WI38 (cell line): Measurements from ENCODE around the gene RBMS3.

Experiments
- H3K4me3 ChIP-seq: 2 replicates; pipeline ENCODE4 v1.5.1; 2011; ENCODE audit warnings: low read depth, mild to moderate bottlenecking, control low read depth, low read length
- CTCF ChIP-seq: IDR thresholded peaks from 2 replicates; pipeline ENCODE4 v1.5.1; 2012; ENCODE audit warnings: low read depth, mild to moderate bottlenecking, control low read depth, low read length

The RBMS3 gene

DNA sequence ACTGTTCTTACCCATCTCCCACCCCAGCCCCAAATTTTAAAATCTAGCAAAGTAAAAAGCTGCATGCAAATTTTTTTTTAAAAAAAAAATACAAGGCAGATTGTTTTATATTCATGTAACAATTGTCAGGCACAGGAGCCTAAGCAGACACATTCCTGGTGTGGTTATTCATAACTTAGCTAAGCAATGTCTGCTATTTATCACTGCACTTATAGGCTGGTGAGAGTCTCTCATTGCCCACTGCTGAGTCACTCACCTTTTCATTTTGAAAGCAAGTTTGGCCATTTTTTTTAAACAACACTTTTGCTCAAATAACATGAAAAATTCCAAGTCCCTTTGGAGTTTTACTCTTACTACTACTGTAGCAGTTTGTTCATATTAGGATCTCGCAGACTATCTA lies 413.9 kb downstream of the RBMS3 start:
- no peak for TF ChIP-seq CTCF
- no peak overlapping the region for H3K4me3 ChIP-seq

GRCh38 chr3:29695201-29695600 lies 414.3 kb downstream of the RBMS3 start:
- TF ChIP-seq CTCF: no peak
- peak overlapping the region; percentile 5; the same call in 1 of the 2 replicates for H3K4me3 ChIP-seq

- no peak for TF ChIP-seq CTCF
- peak overlapping the region; percentile 1; the same call in 1 of the 2 replicates for H3K4me3 ChIP-seq
These were observed 414.9 kb downstream of the RBMS3 start for GRCh38 chr3:29695643-29696198.

GRCh38 chr3:29696311-29696710 lies 415.4 kb downstream of the RBMS3 start:
- TF ChIP-seq CTCF: no peak
- no peak overlapping the region for H3K4me3 ChIP-seq

DNA sequence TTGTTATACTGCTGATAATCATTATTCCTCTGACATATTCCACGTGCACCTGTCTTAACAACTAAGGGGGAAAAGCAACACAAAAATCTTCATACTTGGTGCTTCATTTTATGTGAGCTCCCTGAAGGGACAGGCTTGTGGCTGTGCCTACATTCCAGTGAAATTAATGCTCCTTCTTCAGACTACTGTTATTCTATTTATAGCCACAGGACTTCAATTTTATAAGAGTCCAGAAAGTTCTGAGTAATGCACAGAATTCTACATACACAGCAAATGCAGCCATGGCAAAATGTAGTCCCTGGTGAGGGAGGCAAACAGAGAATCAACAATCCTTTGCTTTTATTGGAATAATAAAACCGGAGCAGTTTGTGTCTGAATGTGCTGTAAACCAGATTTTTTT lies 417.1 kb downstream of the RBMS3 start:
- TF ChIP-seq CTCF: no peak
- no peak overlapping the region for H3K4me3 ChIP-seq

DNA sequence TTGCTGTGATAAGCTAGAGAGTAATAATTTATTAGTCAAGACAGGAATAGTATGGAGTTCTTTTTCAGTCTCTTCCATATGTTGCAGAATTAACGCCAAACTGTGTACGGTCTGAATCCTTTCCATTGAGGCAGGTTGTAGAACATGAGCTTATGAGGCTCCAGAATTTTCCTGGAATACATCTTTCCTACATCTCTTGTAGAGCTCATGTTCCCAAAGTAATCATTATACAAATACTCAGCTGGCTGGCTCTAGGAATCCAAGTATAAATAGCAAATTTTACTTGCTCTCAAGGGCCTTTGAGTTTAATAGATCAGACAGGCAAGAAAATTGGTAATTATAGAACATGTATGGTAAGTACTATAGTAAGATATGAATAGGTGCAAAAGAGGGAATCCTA lies 419.4 kb downstream of the RBMS3 start:
- no peak overlapping the region for H3K4me3 ChIP-seq
- TF ChIP-seq CTCF: no peak

DNA sequence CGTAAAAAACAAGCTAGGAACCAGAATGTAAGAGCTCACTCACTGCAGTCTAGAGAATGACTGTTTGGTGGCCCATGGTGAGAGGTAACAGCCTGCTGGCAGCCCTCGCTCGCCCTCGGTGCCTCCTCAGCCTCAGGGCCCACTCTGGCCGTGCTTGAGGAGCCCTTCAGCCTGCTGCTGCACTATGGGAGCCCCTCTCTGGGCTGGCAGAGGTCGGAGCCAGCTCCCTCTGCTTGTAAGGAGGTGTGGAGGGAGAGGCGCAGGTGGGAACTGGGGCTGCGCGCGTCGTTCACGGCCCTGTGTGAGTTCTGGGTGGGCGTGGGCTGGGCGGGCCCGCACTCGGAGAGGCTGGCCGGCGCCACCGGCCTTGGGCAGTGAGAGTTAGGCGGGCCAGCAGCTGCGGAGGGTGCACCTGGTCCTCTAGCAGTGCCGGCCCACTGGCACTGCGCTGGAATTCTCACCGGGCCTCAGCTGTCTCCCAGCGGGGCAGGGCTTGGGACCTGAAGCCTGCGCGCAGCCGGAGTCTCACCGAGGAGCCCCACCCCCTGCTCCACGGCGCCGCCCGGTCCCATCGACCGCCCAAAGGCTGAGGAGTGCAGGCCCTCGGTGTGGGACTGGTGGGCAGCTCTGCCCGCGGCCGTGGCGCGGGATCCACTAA lies 420.6 kb downstream of the RBMS3 start:
- H3K4me3 ChIP-seq: no peak overlapping the region

More for the DNA sequence above, 420.6 kb downstream of the RBMS3 start:
- TF ChIP-seq CTCF: no peak
